Caco-2 (cell line): ENCODE measurements around the gene LRRC53. TPM values are rescaled to one million over a fixed set of nuclear protein-coding genes. Genes with fewer than 3 reads are reported as not detected.

Experiments
- BruUV-seq: library from RNA; stranded (reverse); fragments of 400-500 nt; replicated peaks from 2 replicates; lab custom pipeline; 2021; lab: Mats Ljungman, UMichigan
- CTCF ChIA-PET: fragments of 300-600 bp; sonication (Branson Sonifier 250); formaldehyde crosslinking; loops from one replicate; lab custom pipeline; 2022; ENCODE audit warnings: antibody characterized with exemption; lab: Charles Lee
- POLR2A ChIA-PET: fragments of 300-600 bp; sonication (Branson Sonifier 250); formaldehyde crosslinking; loops from one replicate; lab custom pipeline; 2022; ENCODE audit warnings: antibody characterized with exemption; lab: Charles Lee
- DNase-seq, 2 experiments: peaks; one replicate each; pipeline versions ENCODE4 v3.0.0 to v3.0.0-alpha.2; 2020 to 2022
- H3K27me3 ChIP-seq: replicated peaks from 2 replicates; pipeline ENCODE4 v1.6.0; 2011; ENCODE audit warnings: low read length; ENCODE audit not compliant: control insufficient read depth, insufficient read depth
- H3K36me3 ChIP-seq: 2 replicates; pipeline ENCODE4 v1.5.1; 2011; ENCODE audit warnings: low read length; ENCODE audit not compliant: control insufficient read depth, insufficient read depth
- H3K4me1 ChIP-seq: fragments of 250-450 bp; sonication (Bioruptor Pico); 2 replicates; pipeline ENCODE4 v1.5.1; 2020; ENCODE audit warnings: mild to moderate bottlenecking
- H3K4me3 ChIP-seq: 2 replicates; pipeline ENCODE4 v1.5.1; 2011; ENCODE audit warnings: low read depth, mild to moderate bottlenecking, control low read depth, low read length
- H3K9me3 ChIP-seq: fragments of 250-450 bp; sonication (Bioruptor Pico); 2 replicates; pipeline ENCODE4 v1.5.1; 2020; ENCODE audit warnings: mild to moderate bottlenecking, moderate library complexity
- H3K27ac Mint-ChIP-seq: one replicate; pipeline ENCODE4 v1.8.0; 2022; ENCODE audit warnings: mixed read lengths; ENCODE audit not compliant: unreplicated experiment
- H3K27me3 Mint-ChIP-seq: one replicate; pipeline ENCODE4 v1.8.0; 2022; ENCODE audit warnings: mixed read lengths; ENCODE audit not compliant: insufficient read depth, unreplicated experiment
- H3K36me3 Mint-ChIP-seq: one replicate; pipeline ENCODE4 v1.8.0; 2022; ENCODE audit warnings: mild to moderate bottlenecking, mixed read lengths; ENCODE audit not compliant: insufficient read depth, unreplicated experiment
- H3K4me1 Mint-ChIP-seq: one replicate; pipeline ENCODE4 v1.8.0; 2022; ENCODE audit warnings: low read depth, mixed read lengths; ENCODE audit not compliant: unreplicated experiment
- H3K4me3 Mint-ChIP-seq: one replicate; pipeline ENCODE4 v1.8.0; 2022; ENCODE audit warnings: mild to moderate bottlenecking, moderate library complexity, mixed read lengths; ENCODE audit not compliant: unreplicated experiment
- H3K9me3 Mint-ChIP-seq: one replicate; pipeline ENCODE4 v1.8.0; 2022; ENCODE audit warnings: mixed read lengths; ENCODE audit not compliant: unreplicated experiment
- intact Hi-C: fragments of 100-400 bp; cut with micrococcal nuclease; formaldehyde crosslinking; loops from one replicate; pipeline ENCODE4 v1.10.0; 2022; ENCODE audit not compliant: unreplicated experiment
- total RNA-seq: library from RNA; stranded (reverse); gene quantifications from 2 replicates; pipeline ENCODE4 v1.2.3, GENCODE V29; 2022
- TF ChIP-seq, protein P1 (sequence below), 2 experiments: fragments of 200-600 bp in 1 of 2; IDR thresholded peaks; 1 replicate in 1 of 2; 2 replicates in 1 of 2; pipeline versions ENCODE4 v1.5.1 to v1.8.0; 2011 to 2022; ENCODE audit warnings: antibody characterized with exemption in 1 of 2, control low read depth in 1 of 2, inconsistent platforms in 1 of 2, low read depth in 1 of 2, low read length in 1 of 2, mild to moderate bottlenecking in 1 of 2, moderate library complexity in 1 of 2; ENCODE audit not compliant: insufficient read depth in 1 of 2, severe bottlenecking in 1 of 2, unreplicated experiment in 1 of 2

LRRC53 gene
- total RNA-seq, 1 experiment from 2014 or later = not detected

DNA sequence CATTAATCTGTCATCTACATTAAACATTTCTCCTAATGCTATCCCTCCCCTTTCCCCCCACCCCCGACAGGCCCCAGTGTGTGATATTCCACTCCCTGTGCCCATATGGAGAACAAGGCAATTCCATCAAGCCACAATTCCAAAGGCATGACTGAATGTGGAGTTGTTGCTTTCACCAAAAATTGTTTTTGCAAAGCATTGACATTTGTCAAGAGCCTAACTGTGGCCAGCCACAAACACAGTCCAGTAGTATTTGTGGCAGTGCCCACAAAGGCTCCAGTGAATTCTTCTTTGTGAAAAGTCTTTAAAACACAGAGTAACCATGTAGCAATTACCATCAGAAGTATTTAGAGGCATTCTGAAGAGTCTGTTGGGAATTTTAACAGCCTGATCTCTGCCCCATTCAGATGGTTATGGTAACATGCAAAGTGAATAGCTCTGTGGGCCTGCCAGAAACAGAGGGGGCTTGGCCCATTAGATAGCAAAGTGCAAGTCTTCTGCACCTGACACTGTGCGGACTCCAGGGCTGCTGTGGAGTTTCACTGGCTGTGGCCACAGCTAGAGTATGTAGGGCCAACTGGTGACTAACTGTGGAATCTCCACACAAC, 11.6 kb upstream of the LRRC53 start:
- POLR2A ChIA-PET = no interaction called here
- no TSS peak for BruUV-seq
- Mint-ChIP-seq H3K9me3 (no peaks in the 10 kb centered on the region), H3K4me3 (no peak overlapping the region), H3K36me3 (no peaks in the 10 kb centered on the region), H3K4me1 (no peaks in the 10 kb centered on the region), H3K27me3 (peaks cover 13% of the 10 kb centered on the region), H3K27ac (no peak overlapping the region)
- TF ChIP-seq, protein P1, sequence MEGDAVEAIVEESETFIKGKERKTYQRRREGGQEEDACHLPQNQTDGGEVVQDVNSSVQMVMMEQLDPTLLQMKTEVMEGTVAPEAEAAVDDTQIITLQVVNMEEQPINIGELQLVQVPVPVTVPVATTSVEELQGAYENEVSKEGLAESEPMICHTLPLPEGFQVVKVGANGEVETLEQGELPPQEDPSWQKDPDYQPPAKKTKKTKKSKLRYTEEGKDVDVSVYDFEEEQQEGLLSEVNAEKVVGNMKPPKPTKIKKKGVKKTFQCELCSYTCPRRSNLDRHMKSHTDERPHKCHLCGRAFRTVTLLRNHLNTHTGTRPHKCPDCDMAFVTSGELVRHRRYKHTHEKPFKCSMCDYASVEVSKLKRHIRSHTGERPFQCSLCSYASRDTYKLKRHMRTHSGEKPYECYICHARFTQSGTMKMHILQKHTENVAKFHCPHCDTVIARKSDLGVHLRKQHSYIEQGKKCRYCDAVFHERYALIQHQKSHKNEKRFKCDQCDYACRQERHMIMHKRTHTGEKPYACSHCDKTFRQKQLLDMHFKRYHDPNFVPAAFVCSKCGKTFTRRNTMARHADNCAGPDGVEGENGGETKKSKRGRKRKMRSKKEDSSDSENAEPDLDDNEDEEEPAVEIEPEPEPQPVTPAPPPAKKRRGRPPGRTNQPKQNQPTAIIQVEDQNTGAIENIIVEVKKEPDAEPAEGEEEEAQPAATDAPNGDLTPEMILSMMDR (IDR thresholded peaks at IDR 0.05; ENCODE audit: insufficient read depth in 1 of 2, low read depth in 1 of 2, low read length in 1 of 2, severe bottlenecking in 1 of 2, unreplicated experiment in 1 of 2) = no peak
- Histone ChIP-seq H3K36me3 (no peaks in the 10 kb centered on the region), H3K9me3 (no peaks in the 10 kb centered on the region), H3K27me3 (no peaks in the 10 kb centered on the region), H3K4me3 (no peak overlapping the region), H3K4me1 (no peaks in the 10 kb centered on the region)
- CTCF ChIA-PET = no interaction called here
- intact Hi-C loops = no loop called here
- DNase-seq = no peak

DNA sequence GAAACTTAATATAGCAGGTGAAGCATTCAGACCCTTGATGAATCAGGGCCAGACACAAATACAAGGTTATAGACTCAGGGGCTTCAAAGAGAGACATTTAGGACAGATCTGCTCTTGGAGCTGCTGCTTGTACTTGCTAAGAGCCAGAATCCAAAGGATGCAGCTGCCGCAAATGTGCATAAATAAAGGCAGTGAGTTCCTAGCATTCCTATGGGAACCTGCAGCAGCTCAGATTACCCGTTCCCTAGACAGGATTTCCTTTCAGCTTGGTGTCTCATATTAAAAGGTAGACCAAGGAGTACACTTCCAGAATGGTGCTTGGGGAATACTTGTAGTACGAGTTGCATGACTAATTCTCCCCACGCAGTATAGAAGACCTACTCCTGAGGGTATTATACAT, 9.7 kb upstream of the LRRC53 start:
- POLR2A ChIA-PET = no interaction called here
- CTCF ChIA-PET = no interaction called here

GRCh38 chr1:74517599-74518051, 5.2 kb upstream of the LRRC53 start:
- TF ChIP-seq, protein P1 (IDR thresholded peaks at IDR 0.05; ENCODE audit: insufficient read depth in 1 of 2, low read depth in 1 of 2, low read length in 1 of 2, severe bottlenecking in 1 of 2, unreplicated experiment in 1 of 2) = no peak
- no peaks in the 10 kb centered on the region for H3K36me3 Mint-ChIP-seq
- Histone ChIP-seq H3K4me1 (no peaks in the 10 kb centered on the region), H3K27me3 (no peaks in the 10 kb centered on the region), H3K4me3 (no peak overlapping the region), H3K9me3 (no peaks in the 10 kb centered on the region), H3K36me3 (no peaks in the 10 kb centered on the region)
- no peak overlapping the region for H3K4me3 Mint-ChIP-seq
- intact Hi-C loops = no loop called here
- H3K4me1 Mint-ChIP-seq = no peaks in the 10 kb centered on the region
- no peak overlapping the region for H3K27ac Mint-ChIP-seq
- POLR2A ChIA-PET = no interaction called here
- DNase-seq = no peak
- CTCF ChIA-PET = no interaction called here
- BruUV-seq = no TSS peak
- H3K9me3 Mint-ChIP-seq = no peaks in the 10 kb centered on the region
- H3K27me3 Mint-ChIP-seq = peaks cover 13% of the 10 kb centered on the region

More for the DNA sequence above, 9.7 kb upstream of the LRRC53 start:
- TF ChIP-seq, protein P1 (IDR thresholded peaks at IDR 0.05; ENCODE audit: insufficient read depth in 1 of 2, low read depth in 1 of 2, low read length in 1 of 2, severe bottlenecking in 1 of 2, unreplicated experiment in 1 of 2) = no peak
- H3K4me1 Mint-ChIP-seq = no peaks in the 10 kb centered on the region
- intact Hi-C loops = no loop called here
- no peaks in the 10 kb centered on the region for H3K9me3 Mint-ChIP-seq
- DNase-seq = no peak
- H3K4me3 Mint-ChIP-seq = no peak overlapping the region
- no peak overlapping the region for H3K27ac Mint-ChIP-seq
- H3K27me3 Mint-ChIP-seq = peaks cover 8% of the 10 kb centered on the region
- H3K9me3 ChIP-seq = no peaks in the 10 kb centered on the region
- no peaks in the 10 kb centered on the region for H3K36me3 Mint-ChIP-seq
- no peaks in the 10 kb centered on the region for H3K4me1 ChIP-seq
- no peaks in the 10 kb centered on the region for H3K27me3 ChIP-seq
- BruUV-seq = no TSS peak
- H3K36me3 ChIP-seq = no peaks in the 10 kb centered on the region
- no peak overlapping the region for H3K4me3 ChIP-seq
